Measurements from ENCODE around the gene CHRNE.

- TF ChIP-seq POLR2AphosphoS5 (IDR thresholded peaks at IDR 0.05; ENCODE audit: borderline replicate concordance, low read depth, low read length) (no peak), EZH2 (IDR thresholded peaks at IDR 0.05) (no peak), FOXP2 (optimal IDR thresholded peaks at IDR 0.05; ENCODE audit: control extremely low read depth, extremely low read length, insufficient read depth) (no peak)
These were observed 42.2 kb downstream of the CHRNE start for GRCh38 chr17:4860651-4861050.
